Mammary epithelial cell (primary cell): Measurements from ENCODE around the gene HIVEP3.

Experiments
- EZH2 ChIP-seq: IDR thresholded peaks from 2 replicates; pipeline ENCODE4 v1.6.1; 2012; ENCODE audit warnings: low read length, inconsistent platforms, borderline replicate concordance
- TF ChIP-seq, protein P1 (sequence below), 2 donors: IDR thresholded peaks in 1 of 2; conservative IDR thresholded peaks in 1 of 2; 2 replicates each; pipeline ENCODE4 v1.5.1; 2011 to 2012; ENCODE audit warnings: inconsistent platforms in 2 of 2, low read length in 2 of 2, mild to moderate bottlenecking in 2 of 2, control low read depth in 1 of 2, low read depth in 1 of 2; ENCODE audit not compliant: insufficient read depth in 1 of 2; ENCODE audit errors: extremely low read depth in 1 of 2

DNA sequence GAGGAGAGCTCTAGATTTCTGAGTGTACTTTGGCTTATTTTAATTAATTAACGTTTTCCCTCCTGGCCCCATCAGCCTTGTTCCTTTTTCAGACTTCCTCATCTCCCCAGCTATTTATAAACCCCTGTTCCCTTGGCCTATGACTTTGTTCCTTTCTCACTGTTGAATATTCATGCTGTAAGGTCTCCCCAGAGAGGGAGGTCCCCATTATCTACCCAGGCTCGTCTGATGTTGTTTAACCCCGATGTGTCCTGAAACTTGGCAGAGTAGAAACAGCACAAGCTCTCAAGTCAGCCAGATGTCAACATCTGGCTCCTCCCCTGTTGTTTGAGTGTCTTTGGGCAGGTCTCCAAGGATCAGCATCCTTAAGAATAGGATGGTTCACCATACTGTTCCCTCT is 153.6 kb downstream of the HIVEP3 start:
- TF ChIP-seq, protein P1, sequence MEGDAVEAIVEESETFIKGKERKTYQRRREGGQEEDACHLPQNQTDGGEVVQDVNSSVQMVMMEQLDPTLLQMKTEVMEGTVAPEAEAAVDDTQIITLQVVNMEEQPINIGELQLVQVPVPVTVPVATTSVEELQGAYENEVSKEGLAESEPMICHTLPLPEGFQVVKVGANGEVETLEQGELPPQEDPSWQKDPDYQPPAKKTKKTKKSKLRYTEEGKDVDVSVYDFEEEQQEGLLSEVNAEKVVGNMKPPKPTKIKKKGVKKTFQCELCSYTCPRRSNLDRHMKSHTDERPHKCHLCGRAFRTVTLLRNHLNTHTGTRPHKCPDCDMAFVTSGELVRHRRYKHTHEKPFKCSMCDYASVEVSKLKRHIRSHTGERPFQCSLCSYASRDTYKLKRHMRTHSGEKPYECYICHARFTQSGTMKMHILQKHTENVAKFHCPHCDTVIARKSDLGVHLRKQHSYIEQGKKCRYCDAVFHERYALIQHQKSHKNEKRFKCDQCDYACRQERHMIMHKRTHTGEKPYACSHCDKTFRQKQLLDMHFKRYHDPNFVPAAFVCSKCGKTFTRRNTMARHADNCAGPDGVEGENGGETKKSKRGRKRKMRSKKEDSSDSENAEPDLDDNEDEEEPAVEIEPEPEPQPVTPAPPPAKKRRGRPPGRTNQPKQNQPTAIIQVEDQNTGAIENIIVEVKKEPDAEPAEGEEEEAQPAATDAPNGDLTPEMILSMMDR (conservative IDR thresholded peaks at IDR 0.05 in 1 of 2, IDR thresholded peaks at IDR 0.05 in 1 of 2; ENCODE audit: extremely low read depth in 1 of 2, insufficient read depth in 1 of 2, low read depth in 1 of 2, low read length in 2 of 2) = no peak
- TF ChIP-seq EZH2 = no peak
